ENCODE data around the gene RAMACL.

- TF ChIP-seq CTCF (IDR thresholded peaks at IDR 0.05) (no peak), EP300 (IDR thresholded peaks at IDR 0.05) (no peak)
Observed at GRCh38 chr6:166613027-166613426, 26.5 kb upstream of the RAMACL start.

Measured in tibial nerve (tissue), 4 donors.